Activated CD8-positive, alpha-beta memory T cell treated with anti-CD3 and anti-CD28 coated beads, Interleukin-2, amount 50 U/mL, for 1 hour (primary cell): ENCODE data around the gene ELANE.

ENCODE experiments used
- DNase-seq: peaks from one replicate; pipeline ENCODE4 v3.0.0-alpha.2; 2020; ENCODE audit errors: extremely low read depth

ELANE gene

DNA sequence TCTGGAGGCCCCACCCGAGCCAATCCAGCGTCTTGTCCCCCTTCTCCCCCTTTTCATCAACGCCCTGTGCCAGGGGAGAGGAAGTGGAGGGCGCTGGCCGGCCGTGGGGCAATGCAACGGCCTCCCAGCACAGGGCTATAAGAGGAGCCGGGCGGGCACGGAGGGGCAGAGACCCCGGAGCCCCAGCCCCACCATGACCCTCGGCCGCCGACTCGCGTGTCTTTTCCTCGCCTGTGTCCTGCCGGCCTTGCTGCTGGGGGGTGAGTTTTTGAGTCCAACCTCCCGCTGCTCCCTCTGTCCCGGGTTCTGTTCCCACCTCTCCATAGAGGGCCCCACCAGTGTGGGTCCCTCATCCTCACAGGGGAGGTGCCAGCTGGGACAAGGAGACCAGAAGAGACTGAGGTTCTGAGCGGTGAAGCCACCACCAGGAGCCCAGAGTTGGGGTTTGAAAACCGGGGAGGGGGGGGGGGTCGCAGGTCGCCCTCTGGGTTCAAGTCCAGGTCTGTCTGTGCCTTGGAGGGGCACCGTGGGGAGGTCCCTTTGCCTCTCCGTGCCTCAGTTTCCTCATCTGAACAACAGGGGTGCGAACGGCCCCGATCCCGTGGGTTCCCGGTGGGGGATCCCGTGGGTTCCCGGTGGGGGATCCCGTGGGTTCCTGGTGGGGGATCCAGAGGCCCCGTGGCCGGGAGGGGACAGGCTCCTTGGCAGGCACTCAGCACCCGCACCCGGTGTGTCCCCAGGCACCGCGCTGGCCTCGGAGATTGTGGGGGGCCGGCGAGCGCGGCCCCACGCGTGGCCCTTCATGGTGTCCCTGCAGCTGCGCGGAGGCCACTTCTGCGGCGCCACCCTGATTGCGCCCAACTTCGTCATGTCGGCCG is at the start of gene ELANE:
Gene ELANE (plus strand): TSS at position 168 of the 878 bp plus-strand sequence. CDS start 26 bp downstream, at position 194.
- no peak for DNase-seq

DNA sequence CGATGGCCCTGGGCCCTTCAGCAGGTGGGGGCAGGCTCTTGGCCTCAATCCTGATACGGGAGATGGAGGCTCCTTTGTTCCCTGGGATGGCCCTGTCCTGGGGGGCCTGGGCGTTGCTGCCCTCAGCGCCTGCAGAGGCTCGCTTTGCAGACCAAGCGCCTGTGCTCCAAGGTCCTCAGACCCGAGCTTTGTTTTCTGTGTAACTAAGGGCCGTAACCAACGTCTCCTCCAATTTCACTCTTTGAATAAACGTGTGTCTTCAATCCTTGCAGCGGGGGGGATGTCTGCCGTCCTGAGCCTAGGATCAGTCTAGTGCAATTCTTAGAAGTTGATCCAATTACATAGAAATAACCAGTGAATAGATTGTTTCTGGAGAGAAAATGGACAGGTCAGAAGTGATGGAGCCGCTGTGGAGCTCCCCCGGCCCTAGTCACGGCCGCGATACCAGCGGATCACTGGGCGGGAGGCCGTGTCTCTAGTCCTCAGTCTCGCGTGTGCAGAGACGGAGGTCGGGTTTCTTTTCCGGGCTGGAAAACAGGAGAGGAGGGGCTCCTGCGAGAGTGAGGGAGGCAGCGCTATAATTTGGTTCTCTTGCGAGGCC is 49.5 kb upstream of the ELANE start:
- DNase-seq, result no peak

DNA sequence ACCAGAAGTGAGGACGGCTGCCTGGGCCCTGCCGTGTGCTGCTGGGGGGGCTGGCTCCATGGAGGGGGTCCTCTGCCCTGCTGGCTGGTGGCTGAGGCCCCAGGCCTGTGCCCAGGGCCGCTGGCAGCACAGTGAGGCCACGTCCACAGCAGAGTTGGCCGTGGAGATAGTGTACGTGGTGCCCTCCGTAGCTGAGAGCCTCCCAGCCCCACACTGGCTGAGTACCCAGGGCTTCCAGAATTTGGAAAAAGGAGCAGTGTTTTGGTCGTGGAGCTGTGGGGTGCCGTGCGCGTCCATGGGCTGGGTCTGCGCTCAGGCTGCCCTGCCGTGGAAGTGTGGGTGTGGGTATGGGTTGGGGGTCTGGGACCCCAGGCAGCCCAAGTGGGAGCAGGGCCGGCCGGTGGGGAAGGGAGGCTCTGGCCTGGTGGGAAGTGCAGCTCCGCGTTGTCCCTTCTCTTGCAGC is 49.0 kb upstream of the ELANE start:
- DNase-seq, result no peak

DNA sequence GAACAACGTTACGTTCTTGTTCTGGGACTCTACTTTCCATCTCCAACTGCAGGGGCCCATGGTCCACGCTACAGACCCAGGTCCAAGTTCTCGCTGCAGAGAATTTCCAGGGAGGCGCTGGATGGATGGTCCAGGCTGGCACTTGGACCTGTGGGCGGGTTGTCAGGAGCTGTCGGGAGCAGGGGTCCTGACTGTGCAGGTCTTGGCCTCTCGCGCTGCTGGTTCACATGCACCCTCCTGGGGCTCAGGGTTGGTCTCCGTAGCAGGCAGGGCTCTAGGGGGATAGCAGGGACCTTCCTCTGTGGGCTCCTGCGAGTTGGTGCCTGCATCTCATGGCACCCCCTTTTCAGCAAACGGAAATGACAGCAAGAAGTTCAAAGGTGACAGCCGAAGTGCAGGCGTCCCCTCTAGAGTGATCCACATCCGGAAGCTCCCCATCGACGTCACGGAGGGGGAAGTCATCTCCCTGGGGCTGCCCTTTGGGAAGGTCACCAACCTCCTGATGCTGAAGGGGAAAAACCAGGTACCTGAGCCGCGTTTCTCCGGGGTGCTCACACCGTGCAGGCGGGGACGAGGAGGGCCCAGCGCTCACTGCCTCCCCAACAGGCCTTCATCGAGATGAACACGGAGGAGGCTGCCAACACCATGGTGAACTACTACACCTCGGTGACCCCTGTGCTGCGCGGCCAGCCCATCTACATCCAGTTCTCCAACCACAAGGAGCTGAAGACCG is 48.3 kb upstream of the ELANE start:
- DNase-seq, result no peak

DNA sequence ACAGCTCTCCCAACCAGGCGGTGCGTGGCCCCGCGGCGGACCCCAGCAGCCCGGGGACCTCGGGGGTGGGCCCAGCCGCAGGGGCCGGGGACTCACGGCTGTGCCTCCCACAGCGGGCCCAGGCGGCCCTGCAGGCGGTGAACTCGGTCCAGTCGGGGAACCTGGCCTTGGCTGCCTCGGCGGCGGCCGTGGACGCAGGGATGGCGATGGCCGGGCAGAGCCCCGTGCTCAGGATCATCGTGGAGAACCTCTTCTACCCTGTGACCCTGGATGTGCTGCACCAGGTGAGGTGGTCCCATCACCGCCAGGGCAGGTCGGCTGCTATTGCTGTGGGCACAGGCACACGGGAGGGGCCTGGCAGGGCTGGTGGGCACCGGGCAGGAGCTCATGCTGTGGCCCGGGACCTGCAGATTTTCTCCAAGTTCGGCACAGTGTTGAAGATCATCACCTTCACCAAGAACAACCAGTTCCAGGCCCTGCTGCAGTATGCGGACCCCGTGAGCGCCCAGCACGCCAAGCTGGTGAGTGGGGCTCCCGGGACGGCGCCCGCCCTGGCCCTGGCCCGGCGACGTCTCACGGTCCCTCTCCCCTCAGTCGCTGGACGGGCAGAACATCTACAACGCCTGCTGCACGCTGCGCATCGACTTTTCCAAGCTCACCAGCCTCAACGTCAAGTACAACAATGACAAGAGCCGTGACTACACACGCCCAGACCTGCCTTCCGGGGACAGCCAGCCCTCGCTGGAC is 47.5 kb upstream of the ELANE start:
- no peak for DNase-seq

DNA sequence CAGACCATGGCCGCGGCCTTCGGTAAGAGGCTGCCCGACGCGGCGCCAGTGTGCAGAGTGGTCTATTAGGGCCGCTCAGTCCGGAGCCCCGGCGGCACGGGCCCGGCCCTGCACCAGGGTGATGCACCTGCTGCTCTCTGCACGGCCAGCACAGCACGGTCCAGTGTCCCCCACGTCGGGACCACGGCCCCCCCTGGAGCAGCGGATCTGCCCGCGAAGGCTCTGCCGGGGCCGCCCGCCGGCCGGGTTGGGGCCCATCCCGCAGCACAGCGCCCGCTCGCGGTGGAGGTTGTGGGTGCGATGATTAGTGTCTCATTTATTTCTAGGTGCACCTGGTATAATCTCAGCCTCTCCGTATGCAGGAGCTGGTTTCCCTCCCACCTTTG is 46.9 kb upstream of the ELANE start:
- DNase-seq, result no peak

DNA sequence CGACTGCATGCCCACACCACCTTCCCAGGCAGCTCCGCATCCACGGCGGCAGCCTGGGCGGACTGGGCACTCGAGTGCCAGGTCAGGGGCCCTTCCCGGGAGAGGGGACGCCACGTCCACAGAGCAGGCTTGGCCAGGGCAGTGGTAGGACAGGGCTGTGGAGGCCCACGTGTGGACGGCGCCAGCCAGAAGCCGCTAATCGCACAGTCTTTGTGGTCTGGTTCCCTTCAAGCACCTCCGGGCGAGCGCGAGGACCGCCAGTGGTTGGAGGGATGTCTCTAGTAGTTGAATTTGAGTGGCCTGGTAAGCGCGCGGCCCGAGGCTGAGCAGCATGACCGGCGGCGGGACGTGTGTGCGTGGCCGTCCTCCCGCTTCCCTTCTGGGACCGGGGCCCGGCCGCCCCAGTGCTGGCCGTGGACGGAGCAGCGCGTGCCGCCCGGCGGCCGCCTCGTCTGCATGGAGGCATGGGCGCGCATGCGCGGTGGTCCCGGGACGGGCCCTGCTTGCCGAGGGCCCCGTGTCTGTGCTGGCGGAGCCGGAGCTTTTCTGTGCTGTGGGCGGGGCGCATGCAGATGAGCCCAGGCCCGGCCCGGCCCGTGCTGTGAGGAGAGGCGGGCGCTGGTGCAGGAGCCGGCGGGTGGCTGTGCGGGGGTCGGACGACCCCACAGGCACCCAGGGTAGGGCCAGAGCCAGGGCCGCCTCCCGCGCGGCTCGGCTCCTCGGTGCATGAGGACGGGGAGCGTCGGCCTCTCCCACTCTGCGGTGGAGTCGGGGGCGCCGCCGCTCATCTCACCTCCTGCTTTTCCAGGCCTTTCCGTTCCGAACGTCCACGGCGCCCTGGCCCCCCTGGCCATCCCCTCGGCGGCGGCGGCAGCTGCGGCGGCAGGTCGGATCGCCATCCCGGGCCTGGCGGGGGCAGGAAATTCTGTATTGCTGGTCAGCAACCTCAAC is 46.2 kb upstream of the ELANE start:
- DNase-seq, result no peak

DNA sequence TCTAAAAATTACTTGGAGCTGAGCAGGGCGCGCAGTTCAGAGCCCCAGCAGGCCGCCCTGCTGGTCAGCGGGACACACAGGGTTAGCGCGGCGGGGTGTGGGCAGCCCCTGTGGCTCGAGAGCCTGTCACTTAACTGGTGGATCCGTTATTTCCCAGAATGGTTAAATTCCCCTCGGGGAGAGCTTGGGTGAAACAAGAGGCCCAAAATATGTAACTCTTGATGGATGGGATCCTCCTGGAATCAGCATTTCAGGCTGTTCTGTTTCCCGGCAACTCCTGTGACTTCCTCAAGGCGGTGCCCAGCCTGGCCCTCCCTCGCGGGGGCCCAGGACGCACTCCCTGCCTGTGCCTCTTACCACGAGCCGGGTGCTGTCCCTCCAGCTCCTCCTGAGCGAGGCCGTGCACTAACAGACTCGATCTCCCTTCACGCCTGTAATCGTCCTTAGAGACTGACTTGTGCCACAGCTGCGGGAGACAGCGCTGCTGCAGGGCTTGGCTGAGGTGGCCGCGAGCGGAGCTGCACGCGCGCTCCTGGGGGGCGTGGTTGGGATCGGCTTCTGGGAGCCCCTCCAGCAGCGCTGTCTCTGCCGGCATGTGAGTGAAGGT is 45.2 kb upstream of the ELANE start:
- DNase-seq, result no peak

DNA sequence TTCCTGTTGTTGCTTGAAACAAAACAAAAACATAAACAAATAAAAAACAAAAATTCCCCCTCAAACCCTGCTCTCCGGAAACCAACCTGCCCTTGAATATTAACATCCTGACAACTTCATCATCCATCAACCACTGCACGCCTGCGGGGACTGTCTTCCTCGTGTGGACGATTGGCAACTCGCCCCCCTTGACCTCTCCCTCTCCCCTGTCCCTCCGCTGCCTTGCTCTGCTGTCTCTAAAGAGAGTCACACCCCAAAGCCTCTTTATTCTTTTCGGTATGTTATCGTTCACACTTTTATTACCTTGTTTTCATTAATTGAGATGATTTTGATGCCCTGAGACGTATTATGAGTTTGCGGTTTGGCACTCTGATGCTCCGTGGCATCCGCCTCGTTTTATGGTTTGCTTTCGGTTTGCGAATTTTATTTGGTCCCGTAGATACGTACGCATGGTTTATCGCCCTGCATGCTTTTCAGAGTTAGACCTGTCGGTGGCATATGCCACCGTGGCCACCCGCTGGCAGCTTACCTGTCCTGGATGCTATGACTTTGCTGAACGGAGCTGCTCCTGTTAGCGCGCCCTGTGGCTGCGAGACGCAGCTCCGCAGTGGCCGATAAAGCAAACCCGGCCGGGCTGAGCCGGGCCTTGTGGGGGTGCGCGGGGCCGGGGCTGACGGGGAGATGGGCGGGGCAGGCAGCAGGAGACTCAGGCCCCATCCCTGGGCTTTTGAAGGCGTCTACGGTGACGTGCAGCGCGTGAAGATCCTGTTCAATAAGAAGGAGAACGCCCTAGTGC is 44.3 kb upstream of the ELANE start:
- DNase-seq, result no peak

DNA sequence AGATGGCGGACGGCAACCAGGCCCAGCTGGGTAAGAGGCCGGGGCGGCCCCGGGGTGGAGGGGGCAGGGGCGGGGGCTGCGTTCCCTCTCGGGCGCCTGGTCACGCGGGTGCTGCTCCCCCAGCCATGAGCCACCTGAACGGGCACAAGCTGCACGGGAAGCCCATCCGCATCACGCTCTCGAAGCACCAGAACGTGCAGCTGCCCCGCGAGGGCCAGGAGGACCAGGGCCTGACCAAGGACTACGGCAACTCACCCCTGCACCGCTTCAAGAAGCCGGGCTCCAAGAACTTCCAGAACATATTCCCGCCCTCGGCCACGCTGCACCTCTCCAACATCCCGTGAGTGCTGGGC is 43.7 kb upstream of the ELANE start:
- no peak for DNase-seq

DNA sequence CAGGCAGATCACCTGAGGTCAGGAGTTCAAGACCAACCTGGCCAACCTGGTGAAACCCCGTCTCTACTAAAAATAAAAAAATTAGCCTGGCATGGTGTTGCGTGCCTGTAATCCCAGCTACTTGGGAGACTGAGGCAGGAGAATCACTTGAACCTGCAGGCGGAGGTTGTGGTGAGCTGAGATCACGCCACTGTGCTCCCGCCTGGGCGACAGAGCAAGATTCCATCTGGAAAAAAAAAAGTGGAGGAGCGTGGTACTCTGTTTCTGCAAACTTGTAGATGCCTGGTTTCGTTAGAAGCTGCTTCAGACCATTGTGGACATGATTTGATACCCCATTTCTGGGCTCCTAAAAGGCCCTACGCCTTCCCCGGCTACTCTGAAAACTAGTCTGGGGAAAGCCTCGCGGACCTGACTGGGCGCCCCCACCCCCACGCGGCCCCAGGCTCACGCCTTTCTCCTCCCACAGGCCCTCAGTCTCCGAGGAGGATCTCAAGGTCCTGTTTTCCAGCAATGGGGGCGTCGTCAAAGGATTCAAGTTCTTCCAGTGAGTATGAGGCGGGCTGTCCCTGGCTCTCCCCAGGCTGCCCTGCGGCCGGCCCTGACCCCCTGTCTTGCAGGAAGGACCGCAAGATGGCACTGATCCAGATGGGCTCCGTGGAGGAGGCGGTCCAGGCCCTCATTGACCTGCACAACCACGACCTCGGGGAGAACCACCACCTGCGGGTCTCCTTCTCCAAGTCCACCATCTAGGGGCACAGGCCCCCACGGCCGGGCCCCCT is 41.8 kb upstream of the ELANE start:
- DNase-seq, result no peak

DNA sequence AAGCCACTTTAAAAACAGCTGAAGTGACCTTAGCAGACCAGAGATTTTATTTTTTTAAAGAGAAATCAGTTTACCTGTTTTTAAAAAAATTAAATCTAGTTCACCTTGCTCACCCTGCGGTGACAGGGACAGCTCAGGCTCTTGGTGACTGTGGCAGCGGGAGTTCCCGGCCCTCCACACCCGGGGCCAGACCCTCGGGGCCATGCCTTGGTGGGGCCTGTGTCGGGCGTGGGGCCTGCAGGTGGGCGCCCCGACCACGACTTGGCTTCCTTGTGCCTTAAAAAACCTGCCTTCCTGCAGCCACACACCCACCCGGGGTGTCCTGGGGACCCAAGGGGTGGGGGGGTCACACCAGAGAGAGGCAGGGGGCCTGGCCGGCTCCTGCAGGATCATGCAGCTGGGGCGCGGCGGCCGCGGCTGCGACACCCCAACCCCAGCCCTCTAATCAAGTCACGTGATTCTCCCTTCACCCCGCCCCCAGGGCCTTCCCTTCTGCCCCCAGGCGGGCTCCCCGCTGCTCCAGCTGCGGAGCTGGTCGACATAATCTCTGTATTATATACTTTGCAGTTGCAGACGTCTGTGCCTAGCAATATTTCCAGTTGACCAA is 41.1 kb upstream of the ELANE start:
- DNase-seq, result no peak

DNA sequence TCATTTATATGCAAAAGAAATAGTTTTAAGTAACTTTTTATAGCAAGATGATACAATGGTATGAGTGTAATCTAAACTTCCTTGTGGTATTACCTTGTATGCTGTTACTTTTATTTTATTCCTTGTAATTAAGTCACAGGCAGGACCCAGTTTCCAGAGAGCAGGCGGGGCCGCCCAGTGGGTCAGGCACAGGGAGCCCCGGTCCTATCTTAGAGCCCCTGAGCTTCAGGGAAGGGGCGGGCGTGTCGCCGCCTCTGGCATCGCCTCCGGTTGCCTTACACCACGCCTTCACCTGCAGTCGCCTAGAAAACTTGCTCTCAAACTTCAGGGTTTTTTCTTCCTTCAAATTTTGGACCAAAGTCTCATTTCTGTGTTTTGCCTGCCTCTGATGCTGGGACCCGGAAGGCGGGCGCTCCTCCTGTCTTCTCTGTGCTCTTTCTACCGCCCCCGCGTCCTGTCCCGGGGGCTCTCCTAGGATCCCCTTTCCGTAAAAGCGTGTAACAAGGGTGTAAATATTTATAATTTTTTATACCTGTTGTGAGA is 40.5 kb upstream of the ELANE start:
- DNase-seq, result no peak

DNA sequence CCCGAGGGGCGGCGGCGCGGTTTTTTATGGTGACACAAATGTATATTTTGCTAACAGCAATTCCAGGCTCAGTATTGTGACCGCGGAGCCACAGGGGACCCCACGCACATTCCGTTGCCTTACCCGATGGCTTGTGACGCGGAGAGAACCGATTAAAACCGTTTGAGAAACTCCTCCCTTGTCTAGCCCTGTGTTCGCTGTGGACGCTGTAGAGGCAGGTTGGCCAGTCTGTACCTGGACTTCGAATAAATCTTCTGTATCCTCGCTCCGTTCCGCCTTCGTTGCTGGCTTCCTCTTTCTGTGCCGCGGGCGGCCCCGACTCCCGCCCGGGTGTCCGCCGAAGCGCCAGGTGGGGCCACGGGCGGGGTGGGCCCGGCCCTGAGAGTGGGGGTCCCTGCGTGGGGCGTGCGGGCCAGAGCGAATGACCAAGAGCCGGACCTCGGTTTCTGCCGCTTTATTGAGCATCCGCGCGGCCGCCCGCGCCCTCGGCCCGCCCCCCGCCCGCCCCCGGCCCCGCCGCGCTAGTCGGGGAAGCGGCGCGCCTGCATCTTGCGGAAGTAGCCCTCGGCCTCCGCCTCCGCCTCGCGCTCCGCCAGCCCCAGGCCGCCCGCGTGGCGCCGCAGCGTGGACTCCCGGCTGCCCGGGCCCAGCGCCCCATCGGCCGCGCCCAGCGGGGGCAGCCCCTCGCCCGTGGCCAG is 39.9 kb upstream of the ELANE start:
- no peak for DNase-seq

DNA sequence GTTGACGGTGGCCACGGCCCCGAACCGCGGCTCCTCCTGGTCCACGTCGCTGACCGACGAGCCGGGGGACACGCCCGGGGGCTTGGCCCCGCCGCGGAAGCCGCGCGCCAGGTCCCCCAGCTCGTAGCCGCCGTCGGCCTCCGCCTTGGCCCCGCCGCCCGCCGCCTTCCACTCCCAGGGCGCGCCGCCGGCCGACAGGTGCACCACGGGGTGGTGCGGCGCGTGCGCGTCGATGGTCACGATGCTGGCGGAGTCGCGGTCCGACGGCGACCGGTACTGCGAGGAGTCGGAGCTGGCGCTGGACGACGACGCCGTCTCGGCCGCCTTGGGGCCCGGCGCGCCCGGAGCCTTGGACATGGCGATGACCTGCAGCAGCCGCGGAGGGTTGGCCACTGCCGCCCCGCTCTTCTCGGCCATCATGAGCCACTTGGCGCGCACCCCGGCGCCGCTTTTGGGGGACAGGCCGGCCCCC is 39.3 kb upstream of the ELANE start:
- DNase-seq, result no peak

DNA sequence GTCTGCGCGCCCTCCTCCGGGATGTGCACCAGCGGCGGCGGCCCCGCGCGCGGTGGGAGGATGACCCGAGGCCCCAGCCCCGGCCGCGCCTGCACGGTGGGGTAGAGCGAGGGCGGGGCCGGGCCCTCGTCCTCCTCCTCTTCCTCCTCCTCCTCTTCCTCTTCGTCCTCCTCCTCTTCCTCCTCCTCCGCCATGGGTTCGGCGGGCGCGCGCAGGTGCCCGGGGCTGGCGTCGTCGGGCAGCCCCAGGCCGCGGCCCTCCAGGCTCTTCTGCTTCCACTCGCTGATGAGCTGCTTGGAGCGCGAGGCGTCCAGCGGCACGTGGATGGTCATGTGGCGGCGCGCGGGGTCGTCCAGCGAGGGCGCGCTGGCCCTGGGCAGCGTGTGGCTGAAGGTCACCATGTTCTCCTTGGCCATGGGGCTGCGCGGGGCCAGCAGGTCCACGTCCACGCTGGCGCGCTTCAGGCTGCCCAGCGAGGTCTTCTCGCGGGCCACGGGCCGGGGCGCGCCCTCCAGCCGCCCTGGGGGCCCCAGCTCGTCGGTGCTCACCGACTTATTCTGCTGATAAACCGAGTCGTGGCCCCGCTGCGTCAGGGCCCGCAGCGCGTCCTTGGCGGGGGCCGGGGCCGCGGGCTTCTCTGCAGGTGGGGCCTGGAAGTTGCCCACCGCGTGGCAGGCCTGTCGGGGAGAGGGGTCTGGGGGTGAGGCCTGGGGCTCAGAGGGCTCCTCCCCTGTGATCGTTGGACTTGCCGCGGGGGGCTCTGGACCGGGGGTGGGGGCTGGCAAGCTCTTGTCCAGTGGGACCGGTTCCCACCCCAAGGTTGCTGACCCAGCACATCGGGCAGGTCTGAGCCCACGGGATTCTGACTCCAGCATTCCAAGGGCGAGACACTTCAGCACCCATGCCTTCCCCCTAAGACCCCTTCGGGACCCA is 38.6 kb upstream of the ELANE start:
- DNase-seq, result no peak
